Keratinocyte (primary cell): Measurements from ENCODE around the gene FBXO38. TPM values are rescaled to one million over a fixed set of nuclear protein-coding genes. Genes with fewer than 3 reads are reported as not detected.
A peak's percentile ranks its signal among the peaks of the same experiment; 100 is the strongest.

ENCODE experiments used
- DNase-seq: peaks from one replicate; pipeline ENCODE4 v3.0.0-alpha.2; 2011; ENCODE audit warnings: low read depth, missing footprints, low spot score
- FAIRE-seq: peaks from 2 replicates; lab custom pipeline; 2011; peaks lifted over from hg19 to GRCh38; lab: Jason Lieb, UNC
- H2AFZ ChIP-seq: 2 replicates; pipeline ENCODE4 v1.6.0; 2012; ENCODE audit warnings: low read length, control low read depth, inconsistent platforms; ENCODE audit not compliant: control insufficient read depth
- H3K27ac ChIP-seq: 2 replicates; pipeline ENCODE4 v1.5.1; 2011; ENCODE audit warnings: low read length; ENCODE audit not compliant: control insufficient read depth, insufficient read depth
- H3K27me3 ChIP-seq: 3 replicates; pipeline ENCODE4 v1.6.0; 2011; ENCODE audit warnings: low read length; ENCODE audit not compliant: control insufficient read depth, insufficient read depth; ENCODE audit errors: extremely low read depth
- H3K36me3 ChIP-seq, 2 experiments: 2 replicates in 1 of 2; 3 replicates in 1 of 2; pipeline ENCODE4 v1.5.1; 2011; ENCODE audit warnings: low read length in 2 of 2, mild to moderate bottlenecking in 1 of 2; ENCODE audit not compliant: control insufficient read depth in 2 of 2, insufficient read depth in 2 of 2; ENCODE audit errors: extremely low read depth in 1 of 2
- H3K4me1 ChIP-seq: 3 replicates; pipeline ENCODE4 v1.5.1; 2011; ENCODE audit warnings: low read length; ENCODE audit not compliant: control insufficient read depth, insufficient read depth; ENCODE audit errors: extremely low read depth
- H3K4me2 ChIP-seq: 3 replicates; pipeline ENCODE4 v1.6.0; 2011; ENCODE audit warnings: low read depth, low read length; ENCODE audit not compliant: control insufficient read depth, insufficient read depth; ENCODE audit errors: extremely low read depth
- H3K4me3 ChIP-seq, 3 experiments: fragments of 200-600 bp in 1 of 3; sonication (generic) in 1 of 3; 2 replicates in 2 of 3; 3 replicates in 1 of 3; pipeline ENCODE4 v1.5.1; 2011 to 2016; ENCODE audit warnings: low read length in 3 of 3, mild to moderate bottlenecking in 3 of 3, control low read depth in 2 of 3, inconsistent platforms in 1 of 3, low read depth in 1 of 3, mixed read lengths in 1 of 3, mixed run types in 1 of 3, moderate library complexity in 1 of 3; ENCODE audit not compliant: control insufficient read depth in 2 of 3, insufficient read depth in 2 of 3; ENCODE audit errors: extremely low read depth in 1 of 3
- H3K79me2 ChIP-seq: 2 replicates; pipeline ENCODE4 v1.6.0; 2012; ENCODE audit warnings: low read length; ENCODE audit not compliant: control insufficient read depth, insufficient read depth
- H3K9ac ChIP-seq: 3 replicates; pipeline ENCODE4 v1.6.0; 2011; ENCODE audit warnings: low read length; ENCODE audit not compliant: control insufficient read depth, insufficient read depth; ENCODE audit errors: extremely low read depth
- H3K9me1 ChIP-seq: 3 replicates; pipeline ENCODE4 v1.6.0; 2011; ENCODE audit warnings: low read length; ENCODE audit not compliant: control insufficient read depth, insufficient read depth; ENCODE audit errors: extremely low read depth
- H3K9me3 ChIP-seq: 2 replicates; pipeline ENCODE4 v1.5.1; 2012; ENCODE audit warnings: low read depth, low read length; ENCODE audit not compliant: control insufficient read depth
- H4K20me1 ChIP-seq: 3 replicates; pipeline ENCODE4 v1.6.0; 2011; ENCODE audit warnings: low read length; ENCODE audit not compliant: control insufficient read depth, insufficient read depth; ENCODE audit errors: extremely low read depth
- EZH2 ChIP-seq: IDR thresholded peaks from one replicate; pipeline ENCODE4 v1.6.1; 2012; ENCODE audit warnings: inconsistent platforms, mild to moderate bottlenecking, low read length, moderate library complexity
- dilution Hi-C: fragments of 300-500 bp; cut with MboI; formaldehyde crosslinking; loops from one replicate; pipeline ENCODE4 v1.7.0; 2020; ENCODE audit warnings: low sequenced_read_pairs; ENCODE audit not compliant: extremely low pct_ligation_motif_present
- polyA plus RNA-seq, 5 experiments: library from polyadenylated mRNA; depleted of rRNA in 3 of 5; stranded (reverse) in 3 of 5; stranded (forward) in 1 of 5; unstranded in 1 of 5; fragments of >200 nt; gene quantifications; 1 replicate in 1 of 5; 2 replicates in 3 of 5; 3 replicates in 1 of 5; pipeline versions ENCODE4 v1.2.1 to v1.2.3, GENCODE V29; 2011 to 2012; ENCODE audit warnings: missing spikeins in 2 of 5, low read depth in 1 of 5, low replicate concordance in 1 of 5
- TF ChIP-seq, protein P1 (sequence below), 3 experiments: IDR thresholded peaks in 1 of 3; conservative IDR thresholded peaks in 1 of 3; optimal IDR thresholded peaks in 1 of 3; 2 replicates in 2 of 3; 3 replicates in 1 of 3; pipeline versions ENCODE3 to v1.5.1; 2011; ENCODE audit warnings: low read length in 3 of 3, mild to moderate bottlenecking in 3 of 3, moderate library complexity in 2 of 3, control low read depth in 1 of 3, inconsistent platforms in 1 of 3; ENCODE audit not compliant: insufficient read depth in 2 of 3; ENCODE audit errors: extremely low read depth in 1 of 3

Gene FBXO38
- polyA plus RNA-seq, 1 donor (not counting 4 experiments of a cell fraction or from before 2014, with no cell fraction given): 30.4 TPM

DNA sequence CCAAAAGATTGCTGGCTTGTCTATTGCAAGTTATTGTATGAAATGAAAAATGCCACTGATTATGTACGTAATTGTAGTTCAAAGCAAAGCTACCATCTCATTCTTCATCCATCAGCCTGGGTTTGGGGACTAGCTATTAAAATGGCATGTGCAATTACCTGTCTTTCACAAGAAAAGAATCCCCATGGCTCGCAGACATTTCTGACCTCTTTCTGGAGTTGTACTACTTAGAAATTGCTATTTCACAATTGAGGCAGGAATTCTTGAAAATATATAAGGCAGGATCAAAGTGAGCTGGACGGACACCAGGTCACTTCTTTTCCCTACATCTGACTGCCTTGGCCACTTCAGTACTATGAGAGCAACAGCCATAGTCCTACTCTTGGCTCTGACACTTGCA is 48.5 kb upstream of the FBXO38 start, which contains the start of gene SPINK9:
TSS of gene SPINK9 (plus strand) at position 301 of the 400 bp plus-strand sequence. CDS start at position 356, 55 bp downstream.
- Histone ChIP-seq H2AFZ (no peak within 1 kb of the TSS), H4K20me1 (no peaks in the 10 kb centered on the region), H3K9ac (no peak within 1 kb of the TSS), H3K79me2 (no peaks in the 10 kb centered on the region), H3K4me2 (no peak within 1 kb of the TSS), H3K4me3 (no peak within 1 kb of the TSS), H3K27ac (no peak within 1 kb of the TSS), H3K9me1 (no peaks in the 10 kb centered on the region), H3K4me1 (peaks cover 4% of the 10 kb centered on the region), H3K9me3 (no peaks in the 10 kb centered on the region), H3K36me3 (no peaks in the 10 kb centered on the region), H3K27me3 (no peaks in the 10 kb centered on the region)
- TF ChIP-seq, protein P1, sequence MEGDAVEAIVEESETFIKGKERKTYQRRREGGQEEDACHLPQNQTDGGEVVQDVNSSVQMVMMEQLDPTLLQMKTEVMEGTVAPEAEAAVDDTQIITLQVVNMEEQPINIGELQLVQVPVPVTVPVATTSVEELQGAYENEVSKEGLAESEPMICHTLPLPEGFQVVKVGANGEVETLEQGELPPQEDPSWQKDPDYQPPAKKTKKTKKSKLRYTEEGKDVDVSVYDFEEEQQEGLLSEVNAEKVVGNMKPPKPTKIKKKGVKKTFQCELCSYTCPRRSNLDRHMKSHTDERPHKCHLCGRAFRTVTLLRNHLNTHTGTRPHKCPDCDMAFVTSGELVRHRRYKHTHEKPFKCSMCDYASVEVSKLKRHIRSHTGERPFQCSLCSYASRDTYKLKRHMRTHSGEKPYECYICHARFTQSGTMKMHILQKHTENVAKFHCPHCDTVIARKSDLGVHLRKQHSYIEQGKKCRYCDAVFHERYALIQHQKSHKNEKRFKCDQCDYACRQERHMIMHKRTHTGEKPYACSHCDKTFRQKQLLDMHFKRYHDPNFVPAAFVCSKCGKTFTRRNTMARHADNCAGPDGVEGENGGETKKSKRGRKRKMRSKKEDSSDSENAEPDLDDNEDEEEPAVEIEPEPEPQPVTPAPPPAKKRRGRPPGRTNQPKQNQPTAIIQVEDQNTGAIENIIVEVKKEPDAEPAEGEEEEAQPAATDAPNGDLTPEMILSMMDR (optimal IDR thresholded peaks at IDR 0.05 in 1 of 3, IDR thresholded peaks at IDR 0.05 in 1 of 3, conservative IDR thresholded peaks at IDR 0.05 in 1 of 3; ENCODE audit: extremely low read depth in 1 of 3, insufficient read depth in 2 of 3, low read length in 3 of 3): no peak
- no peak for TF ChIP-seq EZH2
- no peak for FAIRE-seq
- dilution Hi-C loops: no loop called here
- no peak for DNase-seq

DNA sequence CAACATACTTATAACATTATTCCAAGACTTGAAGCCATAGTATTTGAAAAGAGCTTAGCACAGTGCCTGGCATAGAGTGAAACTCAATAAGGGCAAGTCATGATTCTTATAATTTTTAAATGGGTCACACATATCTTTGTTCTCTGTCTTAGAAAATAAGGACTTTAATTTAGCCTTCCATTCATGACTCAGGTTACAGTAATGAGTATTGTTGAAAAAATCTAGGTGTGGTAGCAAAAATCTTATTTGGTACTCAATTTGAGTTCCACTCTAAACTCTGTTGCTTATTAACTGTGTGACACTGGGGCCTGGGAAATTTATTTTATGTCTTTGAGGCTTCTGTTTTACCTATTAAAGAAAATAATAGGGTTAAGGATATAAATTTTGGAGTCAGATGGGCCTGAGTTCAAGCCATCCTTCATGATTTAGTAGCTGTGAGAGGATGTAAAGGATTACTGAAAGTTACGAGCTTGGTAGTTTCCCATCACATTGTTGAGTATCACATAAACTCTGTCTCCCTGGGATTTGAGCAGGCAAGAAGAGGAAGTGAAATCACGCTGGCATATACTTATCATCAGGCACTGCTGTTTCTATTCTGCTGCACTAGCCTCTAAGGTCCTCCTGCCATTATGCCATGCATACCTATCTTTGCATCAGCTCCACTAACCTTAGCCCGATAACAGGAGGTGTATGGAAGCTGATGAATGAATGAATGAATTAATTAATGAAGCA is 46.9 kb upstream of the FBXO38 start:
- Histone ChIP-seq H3K27ac (no peak overlapping the region), H3K79me2 (no peaks in the 10 kb centered on the region), H4K20me1 (no peaks in the 10 kb centered on the region), H3K9me1 (no peaks in the 10 kb centered on the region), H3K27me3 (no peaks in the 10 kb centered on the region), H3K9ac (no peak overlapping the region), H3K36me3 (no peaks in the 10 kb centered on the region), H3K4me1 (peaks cover 4% of the 10 kb centered on the region), H3K4me3 (no peak overlapping the region), H3K4me2 (peak overlapping the region; percentile 11), H2AFZ (no peak overlapping the region), H3K9me3 (no peaks in the 10 kb centered on the region)
- no peak for DNase-seq
- no peak for TF ChIP-seq EZH2
- TF ChIP-seq, protein P1 (optimal IDR thresholded peaks at IDR 0.05 in 1 of 3, IDR thresholded peaks at IDR 0.05 in 1 of 3, conservative IDR thresholded peaks at IDR 0.05 in 1 of 3; ENCODE audit: extremely low read depth in 1 of 3, insufficient read depth in 2 of 3, low read length in 3 of 3): no peak
- FAIRE-seq: peak; percentile 51
- dilution Hi-C loops: no loop called here
